SK-N-SH (cell line): ENCODE results near the gene SCAI. TPM values are rescaled to one million over a fixed set of nuclear protein-coding genes. Genes with fewer than 3 reads are reported as not detected.

Experiments
- EZH2phosphoT487 ChIP-seq: fragments of 200-600 bp; sonication (generic); IDR thresholded peaks from 2 replicates; pipeline ENCODE4 v1.6.1; 2017; ENCODE audit warnings: low read depth, mixed run types, mild to moderate bottlenecking, antibody characterized with exemption, moderate library complexity, borderline replicate concordance
- FOSL2 ChIP-seq: IDR thresholded peaks from 2 replicates; pipeline ENCODE4 v1.4.0; 2012; ENCODE audit warnings: low read depth, mild to moderate bottlenecking, moderate library complexity, borderline replicate concordance
- FOXM1 ChIP-seq: IDR thresholded peaks from 2 replicates; pipeline ENCODE4 v1.4.0; 2012; ENCODE audit warnings: low read depth, mild to moderate bottlenecking
- GABPA ChIP-seq: IDR thresholded peaks from 2 replicates; pipeline ENCODE4 v1.4.0; 2012; ENCODE audit warnings: low read depth, mild to moderate bottlenecking
- GATA2 ChIP-seq: sonication (generic); formaldehyde crosslinking; IDR thresholded peaks from 2 replicates; pipeline ENCODE4 v1.5.0; 2020; ENCODE audit warnings: mild to moderate bottlenecking, missing genetic modification reagents
- MXI1 ChIP-seq: IDR thresholded peaks from 2 replicates; pipeline ENCODE4 v1.6.1; 2012; ENCODE audit warnings: mild to moderate bottlenecking, low read depth, low read length, improper control_type of control experiment
- POLR2AphosphoS5 ChIP-seq: IDR thresholded peaks from 2 replicates; pipeline ENCODE4 v1.6.1; 2012; ENCODE audit warnings: low read depth, low read length
- RAD21 ChIP-seq: IDR thresholded peaks from 2 replicates; pipeline ENCODE4 v1.6.1; 2012; ENCODE audit warnings: mild to moderate bottlenecking, low read length
- RCOR1 ChIP-seq: fragments of 150-350 bp; IDR thresholded peaks from 2 replicates; pipeline ENCODE4 v1.6.1; 2017; ENCODE audit warnings: antibody characterized with exemption, low read length
- REST ChIP-seq: IDR thresholded peaks from 2 replicates; pipeline ENCODE4 v1.6.1; 2012; ENCODE audit warnings: mild to moderate bottlenecking, low read depth, low read length, moderate library complexity
- RFX5 ChIP-seq: IDR thresholded peaks from 2 replicates; pipeline ENCODE4 v1.6.1; 2012; ENCODE audit warnings: mild to moderate bottlenecking, improper control_type of control experiment, low read length
- SMC3 ChIP-seq: IDR thresholded peaks from 2 replicates; pipeline ENCODE4 v1.6.1; 2012; ENCODE audit warnings: low read depth, low read length, improper control_type of control experiment
- TAF1 ChIP-seq: IDR thresholded peaks from 2 replicates; pipeline ENCODE4 v1.6.1; 2012; ENCODE audit warnings: low read depth, mild to moderate bottlenecking, low read length, moderate library complexity, borderline replicate concordance
- TEAD4 ChIP-seq: IDR thresholded peaks from 2 replicates; pipeline ENCODE4 v1.4.0; 2012; ENCODE audit warnings: mild to moderate bottlenecking, borderline replicate concordance; ENCODE audit not compliant: insufficient read depth
- USF1 ChIP-seq: IDR thresholded peaks from 2 replicates; pipeline ENCODE4 v1.4.0; 2012; ENCODE audit warnings: low read depth, borderline replicate concordance
- YY1 ChIP-seq: IDR thresholded peaks from 2 replicates; pipeline ENCODE4 v1.4.0; 2012; ENCODE audit warnings: low read depth, mild to moderate bottlenecking
- polyA plus RNA-seq, 3 experiments: library from polyadenylated mRNA; depleted of rRNA; stranded (reverse); fragments of >200 nt; gene quantifications; 2 replicates each; pipeline ENCODE4 v1.2.3, GENCODE V29; 2012
- TF ChIP-seq, protein P1 (sequence below): fragments of 150-350 bp; IDR thresholded peaks from 2 replicates; pipeline ENCODE4 v1.6.1; 2016; ENCODE audit warnings: mild to moderate bottlenecking, low read depth, low read length
- TF ChIP-seq, protein P2 (sequence below): IDR thresholded peaks from 2 replicates; pipeline ENCODE4; 2012
- TF ChIP-seq, protein P3 (sequence below): fragments of 200-600 bp; sonication (generic); IDR thresholded peaks from 2 replicates; pipeline ENCODE4 v1.6.1; 2017; ENCODE audit warnings: antibody characterized with exemption, mild to moderate bottlenecking, moderate library complexity

SCAI gene
- polyA plus RNA-seq, 1 of the 3 experiments (the other 2 are of a cell fraction): 0.85 TPM

DNA sequence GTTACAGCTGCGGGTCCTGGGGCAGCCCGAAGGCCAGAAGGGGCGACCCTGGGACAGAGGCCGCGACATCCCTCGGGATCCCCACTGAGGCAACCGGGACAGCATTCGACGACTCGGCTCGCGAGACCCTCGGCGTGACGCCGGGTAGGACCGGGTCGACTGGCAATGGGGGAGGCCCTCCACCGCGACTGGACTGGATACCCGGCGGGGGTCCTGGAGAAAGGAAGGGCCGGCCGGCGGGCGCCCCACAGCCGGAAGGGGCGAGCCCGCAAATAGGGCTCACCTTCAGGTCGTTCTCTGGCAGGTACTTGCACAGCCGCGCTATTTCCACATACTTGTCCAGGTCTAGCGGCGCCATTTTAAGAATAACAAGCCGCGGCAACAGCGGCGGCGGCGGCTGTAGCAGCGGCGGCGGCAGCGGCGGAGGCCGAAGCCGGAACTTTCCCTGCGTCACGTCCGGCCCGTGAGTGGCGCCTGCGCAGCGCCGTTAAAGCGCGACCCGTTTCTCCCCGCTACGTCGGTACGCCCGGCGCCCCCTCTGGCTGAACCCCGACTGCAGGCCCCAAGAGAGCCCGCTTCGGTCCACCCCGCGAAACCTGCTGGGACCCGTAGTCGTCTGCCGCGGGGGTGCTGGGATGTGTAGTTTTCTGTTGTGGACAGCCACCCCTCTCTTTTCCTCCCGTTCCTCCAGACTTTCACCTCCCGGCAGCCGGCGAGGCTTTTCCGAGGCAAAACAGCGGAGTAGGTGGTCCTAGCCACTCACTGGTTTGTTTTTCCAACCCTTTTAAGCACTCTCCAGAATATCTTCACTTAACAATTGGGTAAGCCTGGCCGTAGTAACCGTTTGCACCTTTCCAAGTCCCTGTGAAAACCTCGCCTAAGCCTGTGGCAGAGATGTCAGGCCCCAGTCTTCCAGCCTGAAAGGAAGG, 46.3 kb upstream of the SCAI start, which contains the start of gene PPP6C (continued):
- TF ChIP-seq REST (peak; percentile 69; the same call in 1 of the 2 replicates), RCOR1 (no peak), POLR2AphosphoS5 (peak; percentile 81), RAD21 (peak; percentile 44; the same call in 1 of the 2 replicates), GATA2 (CRISPR knock-in tag) (no peak), FOSL2 (0 out of 2 replicates have a peak, but pooled peaks have one; percentile 15), RFX5 (0 out of 2 replicates have a peak, but pooled peaks have one; percentile 31), MXI1 (peak; percentile 66), GABPA (peak; percentile 87), YY1 (peak; percentile 63), SMC3 (0 out of 2 replicates have a peak, but pooled peaks have one; percentile 6), TEAD4 (no peak), USF1 (no peak), FOXM1 (no peak), EZH2phosphoT487 (no peak), TAF1 (peak; percentile 71)
- TF ChIP-seq, protein P1, sequence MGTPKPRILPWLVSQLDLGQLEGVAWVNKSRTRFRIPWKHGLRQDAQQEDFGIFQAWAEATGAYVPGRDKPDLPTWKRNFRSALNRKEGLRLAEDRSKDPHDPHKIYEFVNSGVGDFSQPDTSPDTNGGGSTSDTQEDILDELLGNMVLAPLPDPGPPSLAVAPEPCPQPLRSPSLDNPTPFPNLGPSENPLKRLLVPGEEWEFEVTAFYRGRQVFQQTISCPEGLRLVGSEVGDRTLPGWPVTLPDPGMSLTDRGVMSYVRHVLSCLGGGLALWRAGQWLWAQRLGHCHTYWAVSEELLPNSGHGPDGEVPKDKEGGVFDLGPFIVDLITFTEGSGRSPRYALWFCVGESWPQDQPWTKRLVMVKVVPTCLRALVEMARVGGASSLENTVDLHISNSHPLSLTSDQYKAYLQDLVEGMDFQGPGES: no peak
- TF ChIP-seq, protein P2, sequence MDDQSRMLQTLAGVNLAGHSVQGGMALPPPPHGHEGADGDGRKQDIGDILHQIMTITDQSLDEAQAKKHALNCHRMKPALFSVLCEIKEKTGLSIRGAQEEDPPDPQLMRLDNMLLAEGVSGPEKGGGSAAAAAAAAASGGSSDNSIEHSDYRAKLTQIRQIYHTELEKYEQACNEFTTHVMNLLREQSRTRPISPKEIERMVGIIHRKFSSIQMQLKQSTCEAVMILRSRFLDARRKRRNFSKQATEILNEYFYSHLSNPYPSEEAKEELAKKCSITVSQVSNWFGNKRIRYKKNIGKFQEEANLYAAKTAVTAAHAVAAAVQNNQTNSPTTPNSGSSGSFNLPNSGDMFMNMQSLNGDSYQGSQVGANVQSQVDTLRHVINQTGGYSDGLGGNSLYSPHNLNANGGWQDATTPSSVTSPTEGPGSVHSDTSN: peak; percentile 31; the same call in 1 of the 2 replicates
- TF ChIP-seq, protein P3, sequence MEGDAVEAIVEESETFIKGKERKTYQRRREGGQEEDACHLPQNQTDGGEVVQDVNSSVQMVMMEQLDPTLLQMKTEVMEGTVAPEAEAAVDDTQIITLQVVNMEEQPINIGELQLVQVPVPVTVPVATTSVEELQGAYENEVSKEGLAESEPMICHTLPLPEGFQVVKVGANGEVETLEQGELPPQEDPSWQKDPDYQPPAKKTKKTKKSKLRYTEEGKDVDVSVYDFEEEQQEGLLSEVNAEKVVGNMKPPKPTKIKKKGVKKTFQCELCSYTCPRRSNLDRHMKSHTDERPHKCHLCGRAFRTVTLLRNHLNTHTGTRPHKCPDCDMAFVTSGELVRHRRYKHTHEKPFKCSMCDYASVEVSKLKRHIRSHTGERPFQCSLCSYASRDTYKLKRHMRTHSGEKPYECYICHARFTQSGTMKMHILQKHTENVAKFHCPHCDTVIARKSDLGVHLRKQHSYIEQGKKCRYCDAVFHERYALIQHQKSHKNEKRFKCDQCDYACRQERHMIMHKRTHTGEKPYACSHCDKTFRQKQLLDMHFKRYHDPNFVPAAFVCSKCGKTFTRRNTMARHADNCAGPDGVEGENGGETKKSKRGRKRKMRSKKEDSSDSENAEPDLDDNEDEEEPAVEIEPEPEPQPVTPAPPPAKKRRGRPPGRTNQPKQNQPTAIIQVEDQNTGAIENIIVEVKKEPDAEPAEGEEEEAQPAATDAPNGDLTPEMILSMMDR: peak; percentile 65
